GM23248 (cell line): ENCODE data around the gene KCNG2.

Experiments
- EZH2 ChIP-seq: fragments of 200-600 bp; sonication (generic); IDR thresholded peaks from 2 replicates; pipeline ENCODE4 v1.6.1; 2018; ENCODE audit warnings: antibody characterized with exemption, mild to moderate bottlenecking; ENCODE audit not compliant: insufficient read depth, poor library complexity, severe bottlenecking
- EZH2phosphoT487 ChIP-seq: fragments of 200-600 bp; sonication (generic); IDR thresholded peaks from 2 replicates; pipeline ENCODE4 v1.6.1; 2018; ENCODE audit warnings: antibody characterized with exemption, moderate library complexity, mild to moderate bottlenecking, low read depth; ENCODE audit not compliant: insufficient read depth

DNA sequence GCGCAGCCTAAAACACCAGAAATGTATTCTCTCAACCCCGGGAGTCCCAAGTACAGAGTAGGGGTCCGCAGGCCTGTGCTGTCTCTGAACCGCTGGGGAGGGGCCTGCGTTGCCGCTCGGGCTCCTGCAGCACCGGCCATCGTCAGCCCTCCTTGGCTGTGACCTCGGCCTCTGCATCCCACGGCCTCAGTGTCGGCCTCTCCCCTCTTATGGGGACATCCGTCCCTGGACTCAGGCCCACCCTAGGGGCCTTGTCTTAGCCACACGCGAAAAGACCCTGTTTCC lies 50.5 kb downstream of the KCNG2 start:
- TF ChIP-seq EZH2phosphoT487 (no peak), EZH2 (no peak)
